Stimulated activated CD8-positive, alpha-beta memory T cell treated with anti-CD3 and anti-CD28 coated beads, Interleukin-7, amount 100 ng/mL, for 4 hours (primary cell): ENCODE measurements around the gene CDH2.

ENCODE experiments used
- DNase-seq, 2 donors: peaks; one replicate each; pipeline ENCODE4 v3.0.0-alpha.2; 2020; ENCODE audit warnings: low read depth in 2 of 2

Gene CDH2

DNA sequence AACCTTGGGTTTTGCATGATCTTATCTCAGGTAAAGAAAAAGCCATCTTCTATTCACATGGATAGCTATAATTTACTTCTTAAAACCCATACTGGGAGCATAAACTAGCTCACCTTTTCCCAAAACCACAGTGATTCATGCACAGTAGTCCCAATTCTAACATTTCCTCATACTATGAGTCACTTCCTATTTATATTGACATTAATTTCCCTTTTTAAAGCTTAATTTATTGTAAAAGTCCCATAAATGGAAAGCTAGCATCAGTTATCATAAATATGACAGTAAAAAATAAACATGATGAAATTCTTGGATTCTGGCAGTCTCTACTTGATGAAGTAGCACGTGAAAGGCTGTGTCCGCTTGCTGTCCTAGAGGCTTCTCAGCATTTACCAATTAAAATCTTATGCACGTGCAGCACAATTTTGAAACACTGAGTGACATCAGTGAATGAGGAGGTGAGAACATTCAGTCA, 180.1 kb downstream of the CDH2 start:
- no peak for DNase-seq

DNA sequence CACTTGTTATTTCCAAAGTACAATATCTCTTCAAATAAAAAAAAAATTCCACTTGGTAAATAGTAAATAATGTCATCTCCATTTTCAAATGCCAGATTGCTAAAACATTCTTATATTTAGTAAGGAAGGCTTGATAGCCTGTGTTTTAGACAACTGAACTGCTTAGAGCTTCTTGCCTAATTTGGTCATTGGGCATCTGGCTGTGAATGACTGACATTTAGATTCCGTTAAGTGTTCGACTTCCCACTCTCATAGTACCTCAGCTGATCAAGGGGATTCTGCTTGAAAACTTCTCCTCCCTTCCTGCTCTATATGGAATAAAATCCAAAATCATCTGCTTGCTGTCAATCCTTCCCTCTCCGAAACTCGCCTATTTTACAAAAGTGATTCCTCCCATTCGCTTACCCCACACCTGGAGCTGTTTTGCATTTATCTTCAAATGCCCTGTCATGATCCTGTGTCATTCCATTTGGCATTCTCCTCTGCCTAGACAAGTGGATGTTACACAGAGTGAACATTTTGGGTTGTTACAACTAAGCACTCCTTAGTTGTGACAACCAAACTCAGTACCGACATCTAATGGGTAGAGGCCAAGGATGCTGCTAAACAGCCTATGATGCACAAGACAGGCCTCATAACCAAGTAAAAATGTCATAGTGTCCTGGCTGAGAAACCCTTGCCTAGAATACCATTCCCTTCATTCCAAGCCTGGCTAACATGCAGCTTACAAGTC, 181.0 kb downstream of the CDH2 start:
- no peak for DNase-seq

DNA sequence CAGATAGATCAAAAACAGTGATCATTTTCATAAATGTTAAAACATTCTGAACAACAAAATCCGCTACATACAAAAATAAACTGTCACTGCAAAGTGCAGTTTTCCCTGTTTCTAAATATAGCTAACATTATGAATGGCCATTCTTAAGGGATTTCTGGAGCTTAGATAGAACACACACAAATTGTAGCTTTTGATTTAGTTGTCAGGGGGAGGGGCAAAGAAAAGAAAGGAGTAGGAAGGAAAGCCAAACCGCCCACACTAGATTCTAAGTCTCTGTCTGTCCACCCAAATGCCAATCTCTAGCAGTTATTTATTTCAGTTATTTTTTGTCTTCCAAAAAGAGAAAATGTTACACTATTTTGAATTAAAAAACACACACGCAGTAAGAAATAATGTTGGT, 182.4 kb downstream of the CDH2 start:
- DNase-seq: no peak

DNA sequence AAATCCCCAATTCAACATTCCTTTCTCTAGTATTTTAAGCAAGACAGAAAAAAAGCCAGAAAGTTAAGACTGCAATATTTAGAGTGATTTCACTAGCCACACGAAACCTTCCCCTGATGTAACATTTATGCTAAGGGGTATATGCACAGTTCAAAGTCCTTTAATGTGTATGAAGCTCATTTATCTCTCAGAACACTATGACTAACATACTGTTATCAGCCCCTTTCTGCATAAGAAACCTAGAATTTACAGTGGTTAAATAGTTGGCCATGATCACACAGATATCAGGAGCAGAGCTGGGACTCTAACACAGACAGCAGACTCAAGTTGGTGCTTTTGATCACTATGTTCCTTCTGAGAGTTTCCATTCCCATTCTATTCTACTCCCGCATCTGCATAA, 185.5 kb downstream of the CDH2 start:
- no peak for DNase-seq

DNA sequence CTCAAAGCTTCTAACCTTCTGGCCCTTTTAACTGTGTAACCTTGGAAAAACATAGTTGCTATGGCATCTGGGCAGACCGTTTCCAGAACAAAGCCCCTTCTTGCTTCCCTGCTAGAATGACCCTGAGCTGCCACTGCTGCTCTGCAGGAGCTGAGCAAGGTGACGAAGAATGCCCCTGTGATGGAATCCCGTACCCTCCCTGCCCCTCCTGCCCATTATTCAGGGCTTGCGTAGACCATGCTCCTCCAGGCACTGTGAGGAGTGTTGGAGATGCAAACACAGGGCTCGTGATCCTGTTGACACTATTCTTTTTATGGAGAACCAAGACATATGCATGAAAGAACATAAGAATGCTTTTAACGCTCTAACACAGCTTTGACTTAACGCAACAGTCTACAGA, 191.1 kb downstream of the CDH2 start:
- no peak for DNase-seq

DNA sequence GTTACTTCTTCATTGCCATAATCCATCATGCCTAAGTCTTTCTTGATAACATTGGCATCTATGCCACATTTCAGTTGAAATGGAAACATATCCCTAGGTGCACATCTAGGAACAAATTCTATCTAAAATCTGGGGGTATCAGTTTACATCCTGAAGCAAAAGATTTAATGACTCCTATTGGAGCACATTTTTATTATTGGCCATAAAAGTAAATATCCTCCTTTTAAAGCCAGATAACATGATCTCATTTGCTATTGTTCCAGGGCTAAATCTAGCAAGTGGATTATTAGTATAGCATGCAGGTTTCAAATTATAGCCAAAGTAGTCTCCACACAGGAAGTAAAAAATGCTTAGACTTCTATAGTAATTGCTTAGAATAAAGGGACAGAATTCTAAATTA, 193.2 kb downstream of the CDH2 start:
- no peak for DNase-seq

DNA sequence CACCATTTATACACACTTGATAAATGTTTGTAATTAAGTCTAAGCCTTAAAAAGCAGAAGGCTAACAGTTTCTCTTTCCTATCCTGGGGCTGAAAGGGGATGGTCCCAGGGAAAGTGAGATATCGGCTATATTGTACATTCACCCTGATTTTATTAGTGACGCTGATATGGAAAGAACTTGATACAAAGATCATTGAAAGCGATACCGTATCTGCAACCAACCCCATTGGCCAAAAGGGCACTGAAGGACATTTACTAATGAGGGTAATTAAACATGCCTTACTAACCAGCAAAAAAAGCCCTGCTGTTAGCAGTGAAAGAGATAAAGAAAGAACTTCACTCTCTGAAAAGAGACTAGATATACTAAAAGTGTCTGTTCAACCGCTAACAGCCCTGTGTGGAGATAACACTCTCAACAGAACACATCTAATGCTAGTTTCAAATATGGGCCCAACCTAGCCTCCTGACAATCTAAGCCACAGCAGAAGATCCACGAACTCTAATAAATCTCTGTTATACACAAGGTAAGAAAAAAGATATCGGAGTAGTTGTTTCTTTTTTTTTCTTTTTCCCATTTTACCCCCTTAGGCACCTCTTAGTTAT, 200.0 kb downstream of the CDH2 start:
- no peak for DNase-seq

DNA sequence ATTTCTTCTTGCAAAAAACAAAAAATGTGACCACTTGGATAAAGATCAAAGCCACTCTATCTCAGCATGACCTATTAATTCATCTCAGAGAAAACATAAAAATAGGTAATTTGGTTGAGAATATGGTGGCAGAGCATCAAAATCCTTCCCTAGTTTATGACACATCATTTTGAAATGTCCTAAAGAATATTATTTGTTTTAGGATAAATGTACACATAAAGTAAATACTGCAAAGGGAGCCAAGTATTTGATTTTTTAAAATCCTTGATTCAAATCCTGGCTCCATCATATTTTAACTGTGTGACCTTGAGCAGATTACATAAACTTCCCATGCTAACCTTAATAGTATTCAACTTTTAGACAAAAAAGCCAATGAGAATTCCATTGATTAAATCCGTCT, 206.6 kb downstream of the CDH2 start:
- no peak for DNase-seq

DNA sequence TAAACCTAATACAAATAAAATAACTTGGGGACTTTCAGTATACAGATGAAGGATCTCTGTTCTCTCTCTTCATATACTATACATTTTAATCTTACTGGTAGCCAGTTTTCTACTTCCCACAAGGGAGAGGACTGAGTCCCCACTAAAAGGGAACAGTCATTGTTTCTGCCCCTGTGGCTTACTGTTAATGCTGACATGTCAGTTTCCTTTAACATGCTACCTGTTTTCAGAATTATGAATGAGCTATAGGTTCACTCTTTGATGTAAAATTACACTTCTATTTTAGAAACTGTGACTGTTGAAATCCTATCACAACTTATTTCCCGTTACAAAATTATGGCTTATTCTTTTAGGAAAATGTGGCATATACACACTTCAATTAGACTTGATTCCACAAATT, 207.7 kb downstream of the CDH2 start:
- DNase-seq: no peak

DNA sequence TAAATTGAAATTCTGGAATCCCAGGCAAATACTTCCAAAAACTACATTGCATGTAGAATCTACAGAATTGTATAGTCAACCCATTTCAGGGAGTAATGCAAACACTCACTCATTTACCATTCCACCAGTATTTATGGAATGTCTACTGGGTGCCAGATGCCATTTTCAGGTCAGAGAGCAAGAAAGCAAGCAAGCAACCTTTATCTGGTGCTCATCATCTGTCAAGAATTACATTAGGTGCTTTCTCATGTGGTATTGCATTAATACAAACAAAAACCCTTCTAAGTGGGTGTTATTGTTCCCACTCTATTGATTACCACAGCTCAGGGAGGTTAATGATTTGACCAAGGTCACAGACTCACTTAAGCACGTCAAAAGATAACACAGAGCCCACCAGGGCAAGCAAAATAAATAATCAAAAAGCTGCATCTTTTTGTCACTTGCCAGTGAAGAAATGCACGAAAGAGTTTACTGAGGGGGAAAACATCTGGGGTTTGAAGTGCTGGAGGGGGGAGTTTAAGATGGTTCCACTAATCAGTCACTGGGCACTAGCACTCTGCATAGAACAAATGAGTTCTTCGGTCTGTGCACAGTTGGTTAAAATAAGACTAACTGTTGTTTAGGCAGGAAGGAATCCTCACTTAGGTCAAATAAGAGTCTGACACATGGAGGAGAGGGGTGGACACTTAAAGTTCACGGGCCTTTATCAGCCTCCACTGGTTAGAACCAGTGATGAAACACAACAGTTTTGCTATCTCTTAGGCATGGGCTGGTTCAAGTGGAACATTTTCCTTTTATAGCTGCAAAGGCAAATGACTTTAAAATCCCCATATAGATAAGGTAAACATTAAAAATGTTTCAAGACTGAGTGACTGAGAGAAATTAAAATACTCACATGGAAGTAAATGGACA, 208.8 kb downstream of the CDH2 start:
- DNase-seq: no peak

DNA sequence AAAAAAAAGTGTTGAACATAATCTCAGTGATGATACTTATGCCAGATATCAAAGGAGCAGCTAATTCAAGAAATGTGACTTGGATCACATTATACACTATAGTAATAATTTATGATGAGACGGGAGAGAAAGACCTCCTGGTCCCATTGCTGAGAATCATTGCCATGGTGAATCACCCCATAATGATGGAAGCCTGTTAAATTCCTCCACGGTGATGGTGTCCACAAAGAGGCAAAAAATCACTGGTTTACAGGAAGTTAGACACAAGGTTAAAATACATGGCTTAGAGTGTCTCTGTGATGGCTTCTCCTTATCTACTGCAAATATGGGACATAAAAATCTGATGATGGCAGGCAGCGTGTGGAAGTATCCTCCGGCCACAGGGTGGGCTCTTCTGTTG, 210.0 kb downstream of the CDH2 start:
- DNase-seq: no peak

DNA sequence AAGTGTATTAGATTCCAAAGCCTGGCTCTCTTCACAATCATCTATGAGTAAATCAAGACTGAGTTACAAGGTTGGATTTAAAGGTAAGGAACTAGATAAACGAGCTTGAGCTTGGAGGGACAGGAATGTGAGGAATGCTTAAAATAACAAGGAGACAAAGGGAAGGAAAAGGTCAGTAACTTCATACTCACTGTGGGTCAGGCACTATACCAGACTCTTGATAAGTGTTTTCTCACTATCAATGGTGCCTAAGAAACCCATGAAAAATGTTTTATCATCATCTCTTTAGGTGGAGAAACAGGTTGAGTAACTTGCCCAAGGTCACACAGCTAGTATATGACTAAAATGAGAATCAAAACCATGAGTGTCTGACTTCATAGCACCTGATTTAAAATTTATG, 212.1 kb downstream of the CDH2 start:
- no peak for DNase-seq

DNA sequence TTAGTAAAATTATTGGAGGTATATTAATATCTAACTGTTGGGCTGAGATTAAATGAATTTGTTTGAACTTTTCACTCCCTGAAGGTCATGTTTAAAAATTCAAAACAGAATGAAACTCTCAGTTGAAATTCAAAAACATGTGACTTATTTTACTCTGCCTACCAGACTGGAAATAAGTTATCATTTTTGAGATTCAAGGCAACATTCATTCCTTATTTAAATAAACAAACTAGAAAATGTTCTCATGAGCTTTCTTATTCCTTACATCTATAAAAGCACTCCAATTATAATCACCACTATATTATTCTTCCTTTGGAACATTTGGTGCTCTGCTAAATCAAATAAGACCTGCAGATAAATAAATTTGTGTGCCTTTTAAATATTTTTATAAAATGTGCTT, 217.8 kb downstream of the CDH2 start:
- DNase-seq: no peak

DNA sequence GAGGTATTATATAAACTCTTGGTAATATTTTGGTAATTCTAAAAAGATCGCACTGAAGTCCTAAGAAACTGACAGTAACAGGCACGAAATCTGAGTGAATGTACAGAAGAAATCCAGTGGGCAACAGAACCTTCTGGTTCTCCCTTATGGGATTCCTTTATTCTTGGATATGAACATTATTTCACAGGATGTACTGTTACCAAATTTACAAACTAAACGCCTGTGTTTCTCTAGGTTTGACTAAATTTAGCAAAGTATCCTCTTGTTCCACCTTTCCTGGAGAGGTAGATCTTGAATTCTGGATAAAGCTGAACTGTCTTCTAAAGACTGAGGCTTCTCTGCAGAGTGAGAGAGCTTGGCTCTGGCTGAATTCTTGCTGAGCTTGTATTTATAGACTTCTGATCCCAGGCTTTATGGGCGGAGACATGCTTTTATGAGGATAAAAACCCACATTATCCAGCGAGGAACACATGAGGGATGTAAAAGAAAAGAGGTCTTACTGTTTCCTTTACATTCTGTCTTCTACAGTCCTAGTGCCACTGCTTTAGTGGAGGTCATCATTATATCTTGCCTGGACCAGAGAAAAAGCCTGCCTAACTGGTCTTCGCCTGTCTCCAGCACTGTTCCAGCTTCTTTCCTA, 220.8 kb downstream of the CDH2 start:
- DNase-seq: no peak

DNA sequence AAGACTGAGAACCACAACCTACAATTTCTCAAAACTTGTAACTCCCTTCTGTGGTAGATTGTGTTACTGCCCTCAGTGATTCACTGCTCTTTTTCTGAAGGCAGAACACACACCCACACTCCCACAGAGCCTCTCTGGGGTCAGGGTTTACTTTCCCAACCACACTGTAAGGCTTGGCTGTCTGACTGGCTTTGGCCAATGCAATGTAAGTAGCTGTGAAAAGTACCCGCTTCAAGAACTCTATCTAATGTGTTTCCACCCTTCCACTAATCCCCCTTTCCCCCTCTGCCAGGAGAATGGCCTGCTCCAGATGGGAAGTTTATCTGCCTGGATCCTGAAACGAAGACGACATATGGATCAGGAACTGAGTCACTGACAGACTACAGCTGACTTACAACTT, 222.7 kb downstream of the CDH2 start:
- no peak for DNase-seq

DNA sequence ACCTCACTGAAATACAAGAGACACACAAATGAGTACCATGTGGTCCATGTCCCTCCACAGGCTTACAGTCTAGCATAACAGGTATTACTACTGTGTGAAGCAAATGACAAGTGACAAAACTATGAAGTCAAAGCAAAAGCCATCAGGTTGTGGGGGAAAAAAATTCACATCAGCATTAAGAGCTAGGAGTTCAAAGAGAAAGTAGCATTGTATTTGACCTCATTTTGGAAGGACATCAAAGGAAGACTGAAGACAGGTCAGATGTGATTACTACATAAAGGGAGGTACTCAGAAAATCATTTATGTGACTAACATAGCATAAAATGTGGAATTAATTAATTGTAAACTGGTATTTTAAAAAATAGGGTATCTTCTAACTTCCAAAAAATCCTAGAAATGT, 224.2 kb downstream of the CDH2 start:
- no peak for DNase-seq

DNA sequence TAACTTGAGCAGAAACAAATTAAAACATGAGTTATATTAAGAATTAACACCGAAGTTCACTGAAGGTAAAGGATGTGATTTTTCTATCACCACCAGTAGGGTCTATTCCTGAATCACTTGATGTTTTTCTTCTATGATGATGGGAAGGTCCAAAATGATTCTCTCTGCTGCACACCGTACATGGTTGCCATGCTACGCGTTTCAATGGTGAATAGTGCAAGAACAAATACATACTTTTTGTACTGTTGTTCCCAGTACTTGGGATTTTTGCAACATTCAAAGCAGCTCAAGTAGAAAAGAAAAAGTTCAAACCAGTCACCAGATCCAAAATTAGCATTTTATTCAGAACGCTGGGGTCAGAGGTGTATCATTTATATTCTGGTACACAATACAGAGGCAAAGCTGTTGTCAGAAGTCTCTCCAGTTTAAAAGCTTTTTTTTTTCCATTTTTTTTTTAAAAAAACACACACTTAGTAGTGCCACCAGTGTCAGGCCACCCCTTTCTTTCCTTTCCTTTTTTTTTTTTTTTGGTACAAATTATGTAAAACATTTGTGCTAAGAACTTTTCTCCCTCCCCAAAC, 226.2 kb downstream of the CDH2 start:
- no peak for DNase-seq

DNA sequence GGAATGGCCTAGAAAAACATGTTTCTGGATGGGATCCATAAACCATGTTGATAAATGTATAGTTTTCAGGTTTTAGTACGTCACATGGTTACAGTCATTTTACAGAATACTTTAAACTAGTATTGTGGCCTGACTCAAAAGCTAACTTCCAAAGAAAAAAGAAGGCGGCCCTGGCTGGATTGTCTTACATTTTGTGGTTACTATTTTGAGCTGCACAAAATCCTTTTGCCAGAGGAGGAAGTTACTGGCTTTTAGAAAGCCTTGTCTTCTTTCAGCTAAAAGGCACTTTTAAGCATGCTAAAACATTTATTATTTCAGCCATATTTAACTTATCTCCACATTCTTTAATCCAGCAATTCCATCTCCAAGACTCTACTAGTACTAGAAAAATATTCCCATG, 227.9 kb downstream of the CDH2 start:
- no peak for DNase-seq

DNA sequence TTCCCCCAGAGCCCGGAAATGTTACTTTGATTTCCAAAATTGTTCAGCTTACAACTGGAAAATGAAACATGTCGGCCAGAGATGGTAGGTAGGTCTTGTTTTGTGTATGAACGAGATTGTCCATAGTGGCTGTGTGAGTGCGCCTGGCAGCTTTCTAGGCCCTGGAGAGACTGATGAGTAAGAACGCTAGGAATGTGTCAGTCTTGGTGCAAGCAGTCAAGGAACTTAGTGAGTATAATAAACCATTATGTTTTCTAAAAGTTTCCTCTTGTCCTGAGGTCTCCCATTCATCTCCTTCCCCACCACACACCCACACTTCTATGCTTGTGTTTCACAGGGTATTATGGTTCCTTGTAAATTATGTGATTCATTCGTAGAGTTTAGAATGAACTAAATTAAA, 234.2 kb downstream of the CDH2 start:
- no peak for DNase-seq

DNA sequence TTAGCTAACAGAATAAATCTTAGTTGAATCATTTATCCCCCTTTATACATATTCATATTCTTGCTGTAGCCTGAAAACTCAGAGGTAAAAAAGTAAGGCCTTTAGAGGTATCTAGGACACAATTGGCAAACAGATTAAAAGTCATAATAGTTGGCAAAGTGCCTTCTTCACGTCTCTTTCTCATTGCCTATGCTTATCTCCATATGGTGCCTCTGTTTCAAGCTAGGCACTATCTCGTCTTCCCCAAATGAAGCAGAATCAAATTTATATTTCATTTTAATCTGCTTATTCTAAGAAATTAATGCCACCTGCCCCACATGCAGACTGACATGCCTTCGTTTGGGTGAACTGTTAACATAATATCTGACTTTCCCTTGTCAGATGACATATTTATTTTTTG, 245.4 kb downstream of the CDH2 start:
- no peak for DNase-seq

DNA sequence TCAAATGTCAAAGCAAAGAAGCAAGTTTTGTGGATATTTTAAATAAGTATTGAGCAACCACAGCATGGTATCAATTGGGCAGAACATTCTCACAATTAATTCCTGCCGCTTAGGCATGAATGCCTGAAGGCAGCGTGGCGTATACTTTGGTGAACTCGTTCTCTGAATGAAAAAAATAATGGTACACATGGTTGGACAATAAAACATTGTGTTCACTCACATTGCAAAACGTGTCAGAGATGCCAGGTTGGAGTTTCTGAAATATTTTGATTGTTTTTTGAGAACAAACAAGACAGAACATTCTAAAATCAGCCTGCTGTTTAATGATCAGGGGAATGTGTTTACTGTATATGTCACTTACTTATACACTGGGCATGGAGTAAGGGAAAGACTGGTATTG, 254.2 kb downstream of the CDH2 start:
- DNase-seq: no peak
